Liver (tissue), 3 donors: Measurements from ENCODE around the gene TXNIP.

Experiments used
- SP1 ChIP-seq: IDR thresholded peaks from 2 replicates; pipeline ENCODE4 v1.6.1; 2018; ENCODE audit warnings: antibody characterized with exemption, mild to moderate bottlenecking
- ZBTB33 ChIP-seq: IDR thresholded peaks from 2 replicates; pipeline ENCODE4 v1.6.1; 2016; ENCODE audit warnings: antibody characterized with exemption
- TF ChIP-seq, protein P1 (sequence below): fragments of 150-350 bp; IDR thresholded peaks from 2 replicates; pipeline ENCODE4 v1.5.1; 2017; ENCODE audit warnings: improper control_type of control experiment, low read depth, low read length; ENCODE audit not compliant: missing input control
- donor health status: healthy.
- donor health status: healthy.

DNA sequence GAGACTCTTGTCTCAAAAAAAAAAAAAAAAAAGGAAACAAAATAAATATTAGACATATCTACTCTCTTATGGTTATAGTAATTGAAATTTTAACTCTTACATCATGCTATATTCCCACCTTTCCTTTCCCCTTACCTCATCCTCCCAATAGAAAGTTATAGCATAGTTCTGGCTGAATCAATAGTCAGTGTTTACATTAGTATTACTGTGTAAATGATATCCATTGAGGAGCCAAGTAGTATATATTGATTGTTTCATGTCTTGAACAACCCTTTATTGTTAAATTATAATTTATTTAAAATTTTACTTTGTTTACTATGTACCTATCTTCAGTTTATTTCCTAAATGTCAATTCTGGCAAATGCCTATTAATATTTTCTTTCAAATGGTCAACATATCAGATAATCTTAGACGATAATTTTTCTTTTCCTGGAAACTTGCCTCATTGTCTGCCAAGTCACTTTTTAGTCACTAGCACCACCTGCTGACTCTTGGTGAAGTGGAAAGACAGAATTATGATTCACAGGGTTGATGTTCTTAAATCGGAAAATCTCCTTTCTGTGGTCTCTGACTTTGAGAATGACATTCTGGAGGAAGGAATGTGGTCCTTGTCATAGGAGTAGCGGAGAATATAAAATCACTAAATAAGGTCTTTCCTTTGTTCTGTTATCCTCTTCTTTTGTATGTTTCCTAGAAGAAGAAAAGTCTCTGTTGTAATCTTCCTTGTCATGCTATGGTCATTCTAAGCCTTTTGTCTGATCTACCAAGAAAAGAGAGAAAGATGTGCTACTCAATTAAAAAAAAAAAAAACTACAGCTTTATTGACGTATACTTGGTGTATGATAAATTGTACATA is 16.6 kb upstream of the TXNIP start:
- TF ChIP-seq ZBTB33 (no peak), SP1 (no peak)
- TF ChIP-seq, protein P1, sequence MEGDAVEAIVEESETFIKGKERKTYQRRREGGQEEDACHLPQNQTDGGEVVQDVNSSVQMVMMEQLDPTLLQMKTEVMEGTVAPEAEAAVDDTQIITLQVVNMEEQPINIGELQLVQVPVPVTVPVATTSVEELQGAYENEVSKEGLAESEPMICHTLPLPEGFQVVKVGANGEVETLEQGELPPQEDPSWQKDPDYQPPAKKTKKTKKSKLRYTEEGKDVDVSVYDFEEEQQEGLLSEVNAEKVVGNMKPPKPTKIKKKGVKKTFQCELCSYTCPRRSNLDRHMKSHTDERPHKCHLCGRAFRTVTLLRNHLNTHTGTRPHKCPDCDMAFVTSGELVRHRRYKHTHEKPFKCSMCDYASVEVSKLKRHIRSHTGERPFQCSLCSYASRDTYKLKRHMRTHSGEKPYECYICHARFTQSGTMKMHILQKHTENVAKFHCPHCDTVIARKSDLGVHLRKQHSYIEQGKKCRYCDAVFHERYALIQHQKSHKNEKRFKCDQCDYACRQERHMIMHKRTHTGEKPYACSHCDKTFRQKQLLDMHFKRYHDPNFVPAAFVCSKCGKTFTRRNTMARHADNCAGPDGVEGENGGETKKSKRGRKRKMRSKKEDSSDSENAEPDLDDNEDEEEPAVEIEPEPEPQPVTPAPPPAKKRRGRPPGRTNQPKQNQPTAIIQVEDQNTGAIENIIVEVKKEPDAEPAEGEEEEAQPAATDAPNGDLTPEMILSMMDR, result peak; percentile 76
